AG10803 (cell line): ENCODE data around the gene MPP2.

Source experiments
- DNase-seq: peaks from one replicate; pipeline ENCODE4 v3.0.0; 2010; ENCODE audit warnings: low read depth
- H3K4me3 ChIP-seq: 2 replicates; pipeline ENCODE4 v1.5.1; 2011; ENCODE audit warnings: mild to moderate bottlenecking, low read length, control low read depth
- CTCF ChIP-seq: conservative IDR thresholded peaks from 2 replicates; pipeline ENCODE4 v1.5.1; 2011; ENCODE audit warnings: mild to moderate bottlenecking, low read length, control low read depth, inconsistent platforms

MPP2 gene

GRCh38 chr17:43890240-43890639 is 17.1 kb downstream of the MPP2 start:
- no peak for DNase-seq
- H3K4me3 ChIP-seq: no peak overlapping the region
- TF ChIP-seq CTCF: no peak

DNA sequence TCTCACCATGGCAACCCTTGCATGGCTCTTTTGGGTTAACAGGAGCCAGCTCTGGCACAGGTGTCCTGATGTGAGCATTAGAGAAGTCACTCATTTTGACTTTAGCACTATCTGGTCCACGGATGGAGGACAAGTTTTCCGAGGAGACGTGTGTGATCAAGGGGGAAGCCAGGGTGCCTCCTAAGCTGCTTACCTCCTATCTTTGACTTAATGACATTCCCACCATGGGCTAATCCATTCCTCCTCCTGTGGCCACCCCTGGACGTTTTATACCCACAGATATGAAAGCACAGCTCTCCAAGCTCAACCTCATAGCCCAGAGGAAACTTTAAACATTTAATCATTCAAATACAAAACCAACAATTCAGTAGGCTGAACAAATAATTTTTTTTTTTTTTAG is 18.8 kb downstream of the MPP2 start:
- H3K4me3 ChIP-seq: no peak overlapping the region
- no peak for TF ChIP-seq CTCF
- DNase-seq: no peak

- DNase-seq: no peak
- H3K4me3 ChIP-seq: no peak overlapping the region
- no peak for TF ChIP-seq CTCF
These were observed 24.4 kb downstream of the MPP2 start for GRCh38 chr17:43882761-43883415.

GRCh38 chr17:43881758-43882505 is 25.4 kb downstream of the MPP2 start:
- no peak for DNase-seq
- H3K4me3 ChIP-seq: no peak overlapping the region
- no peak for TF ChIP-seq CTCF

DNA sequence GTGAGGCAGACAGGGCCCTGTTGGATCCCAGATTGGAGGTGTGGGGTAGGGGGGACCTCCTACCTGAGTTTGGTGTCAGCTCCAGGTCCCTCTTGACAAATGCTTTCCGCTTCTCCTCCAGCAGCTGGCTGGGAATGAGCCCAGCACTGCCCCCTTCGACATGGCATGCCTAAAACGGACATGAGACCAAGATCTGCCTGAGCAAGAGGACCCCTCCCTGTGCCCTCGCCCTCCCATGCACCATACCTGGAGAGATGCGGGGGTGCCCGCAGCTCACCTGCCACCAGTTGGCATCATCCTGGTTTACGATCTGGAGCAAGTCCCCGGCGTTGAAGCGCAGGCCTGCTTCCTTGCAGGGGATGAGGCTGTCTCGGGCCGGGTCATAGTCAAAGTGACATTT is 26.2 kb downstream of the MPP2 start:
- no peak for TF ChIP-seq CTCF
- no peak overlapping the region for H3K4me3 ChIP-seq
- DNase-seq: no peak

DNA sequence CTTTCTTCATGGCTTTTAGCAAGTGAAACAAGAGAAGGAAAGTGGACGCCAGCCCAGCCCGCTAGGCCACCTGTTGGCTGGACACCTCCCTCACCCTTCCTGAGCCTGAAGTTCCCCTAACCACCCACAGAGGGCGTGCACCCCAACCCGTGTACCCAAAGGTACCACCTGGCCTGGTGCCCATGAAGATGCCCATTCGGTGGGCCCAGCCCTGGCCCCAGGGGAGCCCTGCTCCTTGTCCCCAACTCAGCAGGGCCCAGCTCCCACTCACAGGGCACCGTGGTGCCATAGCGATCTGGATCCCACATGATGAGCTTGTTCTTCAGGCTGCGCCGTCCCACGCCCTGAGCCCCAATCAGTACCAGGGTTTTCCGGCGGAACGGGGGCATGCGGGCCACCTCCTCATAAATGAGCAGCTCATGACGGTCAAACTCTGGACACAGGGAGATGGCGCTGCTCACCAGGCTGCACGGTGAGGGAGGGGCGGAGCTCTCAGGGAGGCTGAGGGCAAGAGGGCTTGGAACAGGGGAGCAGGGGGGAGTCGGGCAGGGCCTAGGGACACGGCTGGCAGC is 26.8 kb downstream of the MPP2 start:
- peak; percentile 3 for DNase-seq
- peak; percentile 56 for TF ChIP-seq CTCF
- H3K4me3 ChIP-seq: no peak overlapping the region
